ENCODE measurements around the gene CPT1B. TPM values are rescaled to one million over a fixed set of nuclear protein-coding genes. Genes with fewer than 3 reads are reported as not detected.

The CPT1B gene
- total RNA-seq, 1 donor from 2014 or later, result 32.7 TPM

GRCh38 chr22:50626314-50626849 lies 48.2 kb upstream of the CPT1B start:
- Histone ChIP-seq H3K79me2 (ENCODE audit: insufficient read depth, low read length) (no peaks in the 10 kb centered on the region), H3K27ac (ENCODE audit: low read depth, low read length) (no peak overlapping the region), H3K9me3 (ENCODE audit: insufficient read depth, low read depth, low read length) (no peaks in the 10 kb centered on the region), H2AFZ (ENCODE audit: low read depth, low read length) (no peak overlapping the region), H3K36me3 (ENCODE audit: insufficient read depth, low read length) (no peaks in the 10 kb centered on the region), H3K4me2 (ENCODE audit: low read length) (no peak overlapping the region), H3K4me3 (ENCODE audit: insufficient read depth, low read depth, low read length) (no peak overlapping the region), H4K20me1 (ENCODE audit: insufficient read depth, low read length) (peaks cover 2% of the 10 kb centered on the region), H3K27me3 (ENCODE audit: insufficient read depth, low read length) (peaks cover 5% of the 10 kb centered on the region), H3K9ac (ENCODE audit: low read length) (no peak overlapping the region), H3K4me1 (ENCODE audit: insufficient read depth, low read length) (peaks cover 13% of the 10 kb centered on the region)
- H3K4me3 Mint-ChIP-seq (ENCODE audit: unreplicated experiment), result peak overlapping the region; percentile 67
- H3K27me3 Mint-ChIP-seq (ENCODE audit: low read depth, unreplicated experiment), result no peaks in the 10 kb centered on the region
- H3K4me1 Mint-ChIP-seq (ENCODE audit: low read depth, unreplicated experiment), result peaks cover 10% of the 10 kb centered on the region
- H3K27ac Mint-ChIP-seq (ENCODE audit: unreplicated experiment), result no peak overlapping the region
- no peaks in the 10 kb centered on the region for H3K9me3 Mint-ChIP-seq (ENCODE audit: unreplicated experiment)
- H3K36me3 Mint-ChIP-seq (ENCODE audit: low read depth, unreplicated experiment), result peaks cover 2% of the 10 kb centered on the region
- DNase-seq (ENCODE audit: low read depth), result no peak
- no peak for FAIRE-seq
- no peak for TF ChIP-seq EZH2 (IDR thresholded peaks at IDR 0.05; ENCODE audit: insufficient read depth, low read length)
- TF ChIP-seq, protein P1, sequence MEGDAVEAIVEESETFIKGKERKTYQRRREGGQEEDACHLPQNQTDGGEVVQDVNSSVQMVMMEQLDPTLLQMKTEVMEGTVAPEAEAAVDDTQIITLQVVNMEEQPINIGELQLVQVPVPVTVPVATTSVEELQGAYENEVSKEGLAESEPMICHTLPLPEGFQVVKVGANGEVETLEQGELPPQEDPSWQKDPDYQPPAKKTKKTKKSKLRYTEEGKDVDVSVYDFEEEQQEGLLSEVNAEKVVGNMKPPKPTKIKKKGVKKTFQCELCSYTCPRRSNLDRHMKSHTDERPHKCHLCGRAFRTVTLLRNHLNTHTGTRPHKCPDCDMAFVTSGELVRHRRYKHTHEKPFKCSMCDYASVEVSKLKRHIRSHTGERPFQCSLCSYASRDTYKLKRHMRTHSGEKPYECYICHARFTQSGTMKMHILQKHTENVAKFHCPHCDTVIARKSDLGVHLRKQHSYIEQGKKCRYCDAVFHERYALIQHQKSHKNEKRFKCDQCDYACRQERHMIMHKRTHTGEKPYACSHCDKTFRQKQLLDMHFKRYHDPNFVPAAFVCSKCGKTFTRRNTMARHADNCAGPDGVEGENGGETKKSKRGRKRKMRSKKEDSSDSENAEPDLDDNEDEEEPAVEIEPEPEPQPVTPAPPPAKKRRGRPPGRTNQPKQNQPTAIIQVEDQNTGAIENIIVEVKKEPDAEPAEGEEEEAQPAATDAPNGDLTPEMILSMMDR (IDR thresholded peaks at IDR 0.05; ENCODE audit: insufficient read depth, low read depth, low read length), result no peak

- FAIRE-seq (no peak), DNase-seq (ENCODE audit: low read depth) (no peak)
- H3K4me2 ChIP-seq (ENCODE audit: low read length), result no peak overlapping the region
- H3K4me3 ChIP-seq (ENCODE audit: insufficient read depth, low read depth, low read length), result no peak overlapping the region
- TF ChIP-seq, protein P1 (IDR thresholded peaks at IDR 0.05; ENCODE audit: insufficient read depth, low read depth, low read length), result no peak
- no peak for TF ChIP-seq EZH2 (IDR thresholded peaks at IDR 0.05; ENCODE audit: insufficient read depth, low read length)
- Mint-ChIP-seq H3K27ac (ENCODE audit: unreplicated experiment) (no peak overlapping the region), H3K9me3 (ENCODE audit: unreplicated experiment) (no peaks in the 10 kb centered on the region), H3K36me3 (ENCODE audit: low read depth, unreplicated experiment) (peaks cover 2% of the 10 kb centered on the region), H3K4me3 (ENCODE audit: unreplicated experiment) (no peak overlapping the region), H3K4me1 (ENCODE audit: low read depth, unreplicated experiment) (peaks cover 11% of the 10 kb centered on the region), H3K27me3 (ENCODE audit: low read depth, unreplicated experiment) (peaks cover 5% of the 10 kb centered on the region)
- H3K9ac ChIP-seq (ENCODE audit: low read length), result no peak overlapping the region
- H3K27ac ChIP-seq (ENCODE audit: low read depth, low read length), result no peak overlapping the region
- H3K4me1 ChIP-seq (ENCODE audit: insufficient read depth, low read length), result peaks cover 13% of the 10 kb centered on the region
- peaks cover 7% of the 10 kb centered on the region for H4K20me1 ChIP-seq (ENCODE audit: insufficient read depth, low read length)
- H3K27me3 ChIP-seq (ENCODE audit: insufficient read depth, low read length), result peaks cover 10% of the 10 kb centered on the region
- no peaks in the 10 kb centered on the region for H3K9me3 ChIP-seq (ENCODE audit: insufficient read depth, low read depth, low read length)
- H3K79me2 ChIP-seq (ENCODE audit: insufficient read depth, low read length), result no peaks in the 10 kb centered on the region
- H2AFZ ChIP-seq (ENCODE audit: low read depth, low read length), result no peak overlapping the region
- H3K36me3 ChIP-seq (ENCODE audit: insufficient read depth, low read length), result no peaks in the 10 kb centered on the region
These were observed 47.5 kb upstream of the CPT1B start for GRCh38 chr22:50625568-50626313.

DNA sequence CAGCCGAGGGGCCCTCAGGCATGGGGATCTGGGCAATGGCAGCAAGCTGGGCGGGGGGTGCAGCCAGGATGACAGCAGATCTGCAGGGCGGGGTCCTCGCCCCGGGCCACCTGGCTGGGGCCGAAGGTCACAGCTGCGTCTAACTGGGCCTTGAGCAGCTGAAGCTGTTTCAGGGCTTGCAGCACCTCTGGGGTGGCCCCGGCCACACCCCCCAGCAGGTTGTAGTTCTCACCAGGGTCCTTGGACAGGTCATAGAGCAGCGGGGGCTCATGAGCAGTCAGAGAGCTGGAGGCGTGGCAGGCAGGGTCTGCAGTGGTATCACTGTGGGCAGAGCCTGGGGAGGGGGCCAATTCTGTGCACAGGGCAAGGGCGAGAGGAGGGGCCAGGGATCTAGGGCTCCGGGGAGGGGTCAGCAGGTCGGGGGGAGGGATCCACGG lies 46.9 kb upstream of the CPT1B start:
- H3K4me3 Mint-ChIP-seq (ENCODE audit: unreplicated experiment), result no peak overlapping the region
- FAIRE-seq (no peak), DNase-seq (ENCODE audit: low read depth) (no peak)
- no peak overlapping the region for H2AFZ ChIP-seq (ENCODE audit: low read depth, low read length)
- H3K36me3 ChIP-seq (ENCODE audit: insufficient read depth, low read length), result no peaks in the 10 kb centered on the region
- H3K27me3 Mint-ChIP-seq (ENCODE audit: low read depth, unreplicated experiment), result peaks cover 5% of the 10 kb centered on the region
- no peak overlapping the region for H3K4me3 ChIP-seq (ENCODE audit: insufficient read depth, low read depth, low read length)
- peaks cover 13% of the 10 kb centered on the region for H3K4me1 ChIP-seq (ENCODE audit: insufficient read depth, low read length)
- peaks cover 11% of the 10 kb centered on the region for H3K4me1 Mint-ChIP-seq (ENCODE audit: low read depth, unreplicated experiment)
- no peak overlapping the region for H3K27ac Mint-ChIP-seq (ENCODE audit: unreplicated experiment)
- no peaks in the 10 kb centered on the region for H3K9me3 Mint-ChIP-seq (ENCODE audit: unreplicated experiment)
- no peak overlapping the region for H3K9ac ChIP-seq (ENCODE audit: low read length)
- peaks cover 2% of the 10 kb centered on the region for H3K36me3 Mint-ChIP-seq (ENCODE audit: low read depth, unreplicated experiment)
- H3K9me3 ChIP-seq (ENCODE audit: insufficient read depth, low read depth, low read length), result no peaks in the 10 kb centered on the region
- H4K20me1 ChIP-seq (ENCODE audit: insufficient read depth, low read length), result peaks cover 9% of the 10 kb centered on the region
- H3K27ac ChIP-seq (ENCODE audit: low read depth, low read length), result no peak overlapping the region
- TF ChIP-seq, protein P1 (IDR thresholded peaks at IDR 0.05; ENCODE audit: insufficient read depth, low read depth, low read length), result no peak
- TF ChIP-seq EZH2 (IDR thresholded peaks at IDR 0.05; ENCODE audit: insufficient read depth, low read length), result no peak
- peaks cover 11% of the 10 kb centered on the region for H3K27me3 ChIP-seq (ENCODE audit: insufficient read depth, low read length)
- no peak overlapping the region for H3K4me2 ChIP-seq (ENCODE audit: low read length)
- H3K79me2 ChIP-seq (ENCODE audit: insufficient read depth, low read length), result no peaks in the 10 kb centered on the region
